Cardiac muscle cell (in vitro differentiated cells and primary cell): ENCODE data around the gene ALDH1B1. TPM values are rescaled to one million over a fixed set of nuclear protein-coding genes. Genes with fewer than 3 reads are reported as not detected.
A peak's percentile ranks its signal among the peaks of the same experiment; 100 is the strongest.

Experiments used
- DNase-seq, 2 donors: peaks; one replicate each; pipeline versions ENCODE4 v3.0.0 to v3.0.0-alpha.2; 2010 to 2017; ENCODE audit warnings: low read depth in 1 of 2, low spot score in 1 of 2
- H3K27ac ChIP-seq: fragments of 200-600 bp; sonication (generic); 2 replicates; pipeline ENCODE4 v1.5.1; 2016
- H3K27me3 ChIP-seq: fragments of 200-600 bp; sonication (generic); 2 replicates; pipeline ENCODE4 v1.6.0; 2016; ENCODE audit warnings: control low read depth
- H3K36me3 ChIP-seq: fragments of 200-600 bp; sonication (generic); 2 replicates; pipeline ENCODE4 v1.5.1; 2016; ENCODE audit warnings: control low read depth
- H3K4me1 ChIP-seq: fragments of 200-600 bp; sonication (generic); 2 replicates; pipeline ENCODE4 v1.8.1; 2017; ENCODE audit warnings: low read depth, mild to moderate bottlenecking, mixed run types
- H3K4me3 ChIP-seq: fragments of 200-600 bp; sonication (generic); 2 replicates; pipeline ENCODE4 v1.5.1; 2016; ENCODE audit warnings: mild to moderate bottlenecking
- H3K9me3 ChIP-seq: fragments of 200-600 bp; sonication (generic); 2 replicates; pipeline ENCODE4 v1.5.1; 2017; ENCODE audit warnings: low read depth, mild to moderate bottlenecking, control low read depth
- polyA plus RNA-seq: library from polyadenylated mRNA; unstranded; fragments of >200 nt; fragmentation: Nextera tagmentation; extraction: Ambion mirVana; gene quantifications from 2 replicates; pipeline ENCODE4 v1.2.1, GENCODE V29; 2016
- total RNA-seq: library from RNA; depleted of rRNA; stranded (reverse); fragments of >200 nt; gene quantifications from 2 replicates; pipeline ENCODE4 v1.2.3, GENCODE V29; 2016
- TF ChIP-seq, protein P1 (sequence below): IDR thresholded peaks from 2 replicates; pipeline ENCODE4 v1.5.1; 2012; ENCODE audit warnings: low read depth, mild to moderate bottlenecking, low read length

Gene ALDH1B1
- total and polyA plus RNA-seq, 2 experiments from 2014 or later, result 31.7 to 34.7 TPM

DNA sequence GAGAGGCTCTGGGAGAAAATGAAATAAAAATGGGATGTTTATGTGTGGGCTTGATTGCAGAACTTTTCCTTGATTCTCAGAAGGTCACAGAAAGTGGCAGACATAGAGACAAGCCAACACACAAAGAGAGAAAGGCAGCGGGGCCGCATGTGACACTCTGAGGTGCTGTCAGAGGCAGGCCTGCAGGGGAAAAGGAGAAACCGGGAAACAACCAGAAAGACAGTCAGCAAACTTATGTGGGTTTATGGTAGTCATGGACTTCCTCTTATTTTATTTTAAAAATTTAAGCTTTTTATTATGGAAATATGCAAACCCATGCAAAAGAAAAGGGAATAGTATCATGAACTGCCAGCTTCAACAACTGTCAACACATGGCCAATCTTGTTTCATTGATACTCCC lies 48.0 kb downstream of the ALDH1B1 start:
- H3K4me1 ChIP-seq, result no peaks in the 10 kb centered on the region
- H3K4me3 ChIP-seq, result no peak overlapping the region
- TF ChIP-seq, protein P1, sequence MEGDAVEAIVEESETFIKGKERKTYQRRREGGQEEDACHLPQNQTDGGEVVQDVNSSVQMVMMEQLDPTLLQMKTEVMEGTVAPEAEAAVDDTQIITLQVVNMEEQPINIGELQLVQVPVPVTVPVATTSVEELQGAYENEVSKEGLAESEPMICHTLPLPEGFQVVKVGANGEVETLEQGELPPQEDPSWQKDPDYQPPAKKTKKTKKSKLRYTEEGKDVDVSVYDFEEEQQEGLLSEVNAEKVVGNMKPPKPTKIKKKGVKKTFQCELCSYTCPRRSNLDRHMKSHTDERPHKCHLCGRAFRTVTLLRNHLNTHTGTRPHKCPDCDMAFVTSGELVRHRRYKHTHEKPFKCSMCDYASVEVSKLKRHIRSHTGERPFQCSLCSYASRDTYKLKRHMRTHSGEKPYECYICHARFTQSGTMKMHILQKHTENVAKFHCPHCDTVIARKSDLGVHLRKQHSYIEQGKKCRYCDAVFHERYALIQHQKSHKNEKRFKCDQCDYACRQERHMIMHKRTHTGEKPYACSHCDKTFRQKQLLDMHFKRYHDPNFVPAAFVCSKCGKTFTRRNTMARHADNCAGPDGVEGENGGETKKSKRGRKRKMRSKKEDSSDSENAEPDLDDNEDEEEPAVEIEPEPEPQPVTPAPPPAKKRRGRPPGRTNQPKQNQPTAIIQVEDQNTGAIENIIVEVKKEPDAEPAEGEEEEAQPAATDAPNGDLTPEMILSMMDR, result no peak
- H3K27ac ChIP-seq, result no peak overlapping the region
- no peak for DNase-seq
- H3K9me3 ChIP-seq, result no peaks in the 10 kb centered on the region
- H3K27me3 ChIP-seq, result no peaks in the 10 kb centered on the region
- H3K36me3 ChIP-seq, result no peaks in the 10 kb centered on the region

DNA sequence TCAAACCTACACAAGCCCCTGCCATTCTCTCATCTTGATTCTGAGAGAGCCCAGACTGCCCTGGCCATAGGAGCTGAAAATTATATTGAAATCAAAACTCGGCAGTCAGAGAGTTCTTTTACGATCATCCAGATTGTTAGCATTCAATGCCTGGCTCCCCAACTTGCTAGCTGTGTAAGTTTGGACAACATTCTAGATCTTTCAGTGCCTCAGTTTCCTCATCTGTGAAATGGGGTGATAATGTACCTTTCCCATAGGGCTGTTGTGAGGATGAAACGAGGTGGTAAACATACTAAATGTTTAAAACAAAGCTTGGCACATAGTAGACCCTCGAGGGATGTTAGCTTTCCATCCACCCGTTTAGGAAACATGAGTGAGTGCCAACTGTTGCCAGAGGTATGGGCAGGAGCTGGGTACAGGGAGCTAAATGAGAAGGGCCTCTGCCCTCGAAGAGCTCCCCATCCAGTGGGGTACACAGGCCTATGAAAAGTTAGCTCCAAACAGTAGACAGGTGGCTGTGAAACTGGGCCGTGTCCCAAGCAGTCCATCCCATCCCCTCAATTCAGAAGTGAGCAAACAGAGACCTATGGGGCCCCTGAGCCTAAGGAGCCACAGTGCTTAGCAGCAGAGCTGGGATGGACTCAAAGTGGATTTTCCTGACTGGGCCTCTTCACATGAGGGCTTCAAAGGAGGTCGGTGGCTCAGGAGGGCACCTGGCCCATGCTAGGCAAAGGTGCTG lies 49.0 kb downstream of the ALDH1B1 start:
- DNase-seq, result no peak
- H3K27me3 ChIP-seq, result no peaks in the 10 kb centered on the region
- no peaks in the 10 kb centered on the region for H3K36me3 ChIP-seq
- H3K4me1 ChIP-seq, result no peaks in the 10 kb centered on the region
- no peaks in the 10 kb centered on the region for H3K9me3 ChIP-seq
- TF ChIP-seq, protein P1, result no peak
- no peak overlapping the region for H3K27ac ChIP-seq
- H3K4me3 ChIP-seq, result no peak overlapping the region

DNA sequence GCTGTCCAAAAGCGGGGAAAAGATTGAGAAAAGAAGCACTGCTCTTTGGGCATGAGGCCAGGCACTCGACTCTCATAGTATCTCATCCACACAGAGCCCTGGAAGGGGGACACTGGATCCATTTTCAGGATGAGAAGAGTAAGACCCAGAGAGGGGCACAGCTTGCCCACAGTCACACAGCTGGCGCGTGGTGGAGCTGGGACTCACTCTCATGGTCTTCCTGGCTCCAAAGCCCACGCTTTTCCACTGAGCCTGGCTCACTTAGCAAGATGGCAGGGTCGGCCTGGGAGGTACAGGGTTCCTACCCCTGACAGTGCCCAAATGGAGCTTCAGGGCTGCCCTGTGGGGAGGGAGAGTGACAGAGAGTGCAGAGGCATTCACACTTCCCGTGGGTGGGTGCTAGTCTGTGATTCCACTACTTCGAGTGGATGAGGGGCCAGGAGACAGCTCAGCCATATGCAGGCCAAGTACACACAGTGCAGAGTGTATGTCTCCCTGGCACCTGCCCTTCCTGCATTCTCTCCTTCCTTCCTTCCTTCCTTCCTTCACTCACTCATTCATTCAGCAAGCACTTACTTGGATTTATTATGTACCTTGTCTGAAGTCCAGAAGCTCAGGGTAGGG lies 50.1 kb downstream of the ALDH1B1 start:
- Histone ChIP-seq H3K27me3 (peaks cover 3% of the 10 kb centered on the region), H3K27ac (no peak overlapping the region), H3K36me3 (no peaks in the 10 kb centered on the region), H3K4me3 (no peak overlapping the region), H3K4me1 (no peaks in the 10 kb centered on the region), H3K9me3 (no peaks in the 10 kb centered on the region)
- DNase-seq, result no peak
- TF ChIP-seq, protein P1, result no peak

DNA sequence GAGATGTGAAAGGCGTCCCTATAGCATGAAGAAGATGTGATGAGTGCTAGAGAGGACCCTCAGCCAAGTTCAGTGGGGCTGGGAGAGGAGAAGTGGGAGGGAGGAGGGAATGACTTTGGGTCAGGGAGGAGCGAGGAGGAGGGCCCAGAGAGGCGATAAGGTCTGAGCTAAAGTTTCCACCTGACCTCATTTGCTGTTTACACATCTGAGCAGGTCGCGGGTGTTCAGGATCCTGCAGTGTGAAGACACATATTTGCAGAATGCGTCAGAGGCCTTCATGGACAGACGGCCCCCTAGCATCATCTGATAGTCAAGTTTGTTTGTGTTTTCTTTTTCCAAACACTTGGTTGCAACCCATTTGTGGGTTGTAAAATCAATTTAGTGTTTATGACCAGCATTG lies 50.7 kb downstream of the ALDH1B1 start:
- Histone ChIP-seq H3K27me3 (peaks cover 3% of the 10 kb centered on the region), H3K27ac (no peak overlapping the region), H3K36me3 (no peaks in the 10 kb centered on the region), H3K4me3 (no peak overlapping the region), H3K9me3 (no peaks in the 10 kb centered on the region), H3K4me1 (no peaks in the 10 kb centered on the region)
- TF ChIP-seq, protein P1, result no peak
- peak in 1 of 2 donors; percentile 40 for DNase-seq

DNA sequence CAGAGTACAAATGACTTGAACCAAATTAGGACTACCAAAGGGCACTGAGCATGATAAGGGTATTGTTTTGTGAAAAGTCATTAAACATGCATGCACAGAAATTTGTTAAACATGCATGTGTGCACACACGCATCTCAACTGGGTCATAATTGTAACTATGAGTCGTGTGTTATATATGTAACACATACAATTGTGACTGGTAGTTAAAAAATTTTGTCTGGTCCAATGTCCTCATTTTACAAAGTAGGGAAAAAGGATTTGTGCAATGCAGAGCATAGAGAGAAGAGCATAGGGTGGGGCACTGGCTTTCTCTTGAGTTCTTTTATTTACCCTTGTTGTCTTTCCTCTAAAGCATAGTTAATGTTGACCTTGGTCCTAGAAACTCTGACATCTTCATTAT lies 51.1 kb downstream of the ALDH1B1 start:
- H3K9me3 ChIP-seq, result no peaks in the 10 kb centered on the region
- DNase-seq, result peak in 1 of 2 donors; percentile 21
- H3K27ac ChIP-seq, result no peak overlapping the region
- no peak overlapping the region for H3K4me3 ChIP-seq
- no peaks in the 10 kb centered on the region for H3K36me3 ChIP-seq
- TF ChIP-seq, protein P1, result no peak
- peaks cover 3% of the 10 kb centered on the region for H3K27me3 ChIP-seq
- no peaks in the 10 kb centered on the region for H3K4me1 ChIP-seq
